Astrocyte of the cerebellum (primary cell): ENCODE results near the gene IL10RA.

Experiments
- DNase-seq: peaks from one replicate; pipeline ENCODE4 v3.0.0-alpha.2; 2011; ENCODE audit warnings: low read depth
- H3K4me3 ChIP-seq: 2 replicates; pipeline ENCODE4 v1.5.1; 2011; ENCODE audit warnings: mild to moderate bottlenecking, low read depth, low read length, moderate library complexity
- CTCF ChIP-seq: IDR thresholded peaks from 2 replicates; pipeline ENCODE4 v1.5.1; 2012; ENCODE audit warnings: low read length, low read depth, moderate library complexity, mild to moderate bottlenecking; ENCODE audit errors: missing control alignments
- in situ Hi-C: cut with HindIII; loops from 2 replicates; pipeline ENCODE4 v1.10.0; 2017; ENCODE audit warnings: low sequenced_read_pairs

The IL10RA gene

GRCh38 chr11:117992136-117992535, 5.9 kb downstream of the IL10RA start:
- no peak for TF ChIP-seq CTCF
- in situ Hi-C loops = no loop called here
- H3K4me3 ChIP-seq = no peak overlapping the region
- no peak for DNase-seq

- in situ Hi-C loops = no loop called here
- TF ChIP-seq CTCF = no peak
- no peak overlapping the region for H3K4me3 ChIP-seq
- no peak for DNase-seq
These were observed 6.4 kb downstream of the IL10RA start for GRCh38 chr11:117992620-117993019.

GRCh38 chr11:117993988-117994745, 8.0 kb downstream of the IL10RA start:
- H3K4me3 ChIP-seq = no peak overlapping the region
- in situ Hi-C loops = no loop called here
- DNase-seq = no peak
- TF ChIP-seq CTCF = no peak

- in situ Hi-C loops = no loop called here
- no peak overlapping the region for H3K4me3 ChIP-seq
- no peak for TF ChIP-seq CTCF
- DNase-seq = no peak
These were observed 9.3 kb downstream of the IL10RA start for GRCh38 chr11:117995472-117995871.

- no peak for TF ChIP-seq CTCF
- in situ Hi-C loops = no loop called here
- DNase-seq = no peak
- H3K4me3 ChIP-seq = no peak overlapping the region
These were observed 9.9 kb downstream of the IL10RA start for GRCh38 chr11:117996058-117996457.

GRCh38 chr11:117997406-117997805, 11.2 kb downstream of the IL10RA start:
- in situ Hi-C loops = no loop called here
- DNase-seq = no peak
- no peak overlapping the region for H3K4me3 ChIP-seq
- no peak for TF ChIP-seq CTCF
